K562 (cell line): ENCODE data around the gene SDR39U1.

Experiments used
- ARHGAP35 ChIP-seq: fragments of 450-650 bp; IDR thresholded peaks from 2 replicates; pipeline ENCODE4 v1.6.1; 2018; ENCODE audit not compliant: partially characterized antibody
- BRF2 ChIP-seq: IDR thresholded peaks from 3 replicates; pipeline ENCODE4 v1.6.1; 2011; ENCODE audit warnings: borderline replicate concordance, mild to moderate bottlenecking; ENCODE audit not compliant: insufficient read length, insufficient read depth
- CHD1 ChIP-seq: fragments of 200-600 bp; sonication (generic); IDR thresholded peaks from one replicate; pipeline ENCODE4 v1.6.1; 2012; ENCODE audit warnings: mild to moderate bottlenecking, moderate library complexity, low read length, inconsistent platforms
- CREBBP ChIP-seq: IDR thresholded peaks from one replicate; pipeline ENCODE4 v1.6.1; 2012; ENCODE audit warnings: low read depth, mild to moderate bottlenecking, control low read depth, inconsistent platforms, low read length
- KAT8 ChIP-seq: fragments of 450-650 bp; IDR thresholded peaks from 2 replicates; pipeline ENCODE4 v1.6.1; 2016; ENCODE audit warnings: low read depth, mild to moderate bottlenecking
- KLF1 ChIP-seq: fragments of 450-650 bp; IDR thresholded peaks from 2 replicates; pipeline ENCODE4 v1.6.1; 2016; ENCODE audit warnings: missing genetic modification characterization, missing compliant biosample characterization
- LCOR ChIP-seq: sonication (generic); formaldehyde crosslinking; IDR thresholded peaks from 2 replicates; pipeline ENCODE4 v1.8.0; 2022; ENCODE audit warnings: mild to moderate bottlenecking, missing genetic modification reagents
- MTA1 ChIP-seq: fragments of 450-650 bp; IDR thresholded peaks from 2 replicates; pipeline ENCODE4 v1.6.1; 2017; ENCODE audit warnings: borderline replicate concordance
- NR1H2 ChIP-seq: sonication (generic); formaldehyde crosslinking; IDR thresholded peaks from 2 replicates; pipeline ENCODE4 v1.4.0; 2020; ENCODE audit warnings: mild to moderate bottlenecking, missing genetic modification reagents
- SP1 ChIP-seq: sonication (generic); formaldehyde crosslinking; IDR thresholded peaks from 2 replicates; pipeline ENCODE4 v1.8.1; 2022; ENCODE audit warnings: mild to moderate bottlenecking, missing genetic modification reagents
- TF ChIP-seq, protein P1 (sequence below): sonication (generic); formaldehyde crosslinking; IDR thresholded peaks from 2 replicates; pipeline ENCODE4 v1.8.0; 2022; ENCODE audit warnings: mild to moderate bottlenecking, low read depth, missing genetic modification reagents

GRCh38 chr14:24463017-24463883 is 20.7 kb upstream of the SDR39U1 start:
- TF ChIP-seq, protein P1, sequence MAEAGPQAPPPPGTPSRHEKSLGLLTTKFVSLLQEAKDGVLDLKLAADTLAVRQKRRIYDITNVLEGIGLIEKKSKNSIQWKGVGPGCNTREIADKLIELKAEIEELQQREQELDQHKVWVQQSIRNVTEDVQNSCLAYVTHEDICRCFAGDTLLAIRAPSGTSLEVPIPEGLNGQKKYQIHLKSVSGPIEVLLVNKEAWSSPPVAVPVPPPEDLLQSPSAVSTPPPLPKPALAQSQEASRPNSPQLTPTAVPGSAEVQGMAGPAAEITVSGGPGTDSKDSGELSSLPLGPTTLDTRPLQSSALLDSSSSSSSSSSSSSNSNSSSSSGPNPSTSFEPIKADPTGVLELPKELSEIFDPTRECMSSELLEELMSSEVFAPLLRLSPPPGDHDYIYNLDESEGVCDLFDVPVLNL (CRISPR knock-in tag), result no peak
- TF ChIP-seq BRF2 (no peak), LCOR (CRISPR knock-in tag) (no peak), SP1 (CRISPR knock-in tag) (no peak), NR1H2 (CRISPR knock-in tag) (no peak), KAT8 (no peak), ARHGAP35 (no peak), CREBBP (no peak), CHD1 (no peak), MTA1 (no peak), KLF1 (tag) (no peak)
